Upper lobe of left lung (tissue), 4 donors: ENCODE data around the gene AP1G1.

Experiments used
- POLR2A ChIP-seq, 4 donors: fragments of 450-650 bp; IDR thresholded peaks; one replicate each; pipeline ENCODE4 v1.5.1; 2016 to 2017; ENCODE audit warnings: antibody characterized with exemption in 4 of 4, mild to moderate bottlenecking in 2 of 4
- POLR2AphosphoS5 ChIP-seq, 2 donors: sonication (generic); formaldehyde crosslinking; IDR thresholded peaks; one replicate each; pipeline ENCODE4 v1.5.1; 2017; ENCODE audit warnings: antibody characterized with exemption in 2 of 2
- TF ChIP-seq, protein P1 (sequence below), 6 experiments: fragments of 450-650 bp in 4 of 6; fragments of 200-600 bp in 2 of 6; sonication (generic) in 2 of 6; IDR thresholded peaks; one replicate each; pipeline ENCODE4 v1.5.1; 2016 to 2019; ENCODE audit warnings: antibody characterized with exemption in 6 of 6

DNA sequence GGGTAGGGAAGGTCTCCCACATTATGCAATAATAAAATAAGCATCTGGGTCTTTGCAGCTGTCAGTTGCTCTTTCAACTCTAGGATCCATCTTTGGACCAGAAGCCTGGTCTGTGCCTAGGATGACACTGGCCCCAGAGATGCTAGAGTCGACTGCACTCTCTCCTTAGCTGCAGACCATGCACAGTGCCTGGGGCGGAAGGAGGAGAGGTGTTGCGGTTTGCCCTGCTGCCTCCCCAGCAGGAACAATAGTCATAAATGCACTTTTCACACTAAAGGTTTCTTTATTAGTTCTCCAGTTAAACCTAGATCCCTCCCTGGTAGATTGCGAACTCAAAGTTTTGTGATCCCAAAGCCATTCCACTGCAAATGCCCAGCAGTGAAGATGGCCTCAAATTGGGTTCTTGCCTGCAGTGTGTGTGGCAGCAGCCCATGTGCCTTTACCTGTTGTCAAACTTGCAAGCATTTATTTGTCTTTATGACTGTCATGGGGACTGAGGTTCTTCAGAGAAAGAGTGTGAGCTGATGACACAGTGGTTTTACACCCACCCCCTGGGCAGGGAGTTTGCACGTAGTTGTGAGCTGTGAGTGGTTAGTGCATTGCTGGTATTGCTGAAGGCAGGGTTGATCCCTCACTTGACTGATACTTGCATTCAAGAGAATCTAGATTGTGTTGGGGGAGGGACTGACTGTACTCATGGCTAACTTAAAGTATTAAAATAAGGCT lies 47.5 kb upstream of the AP1G1 start:
- TF ChIP-seq, protein P1, sequence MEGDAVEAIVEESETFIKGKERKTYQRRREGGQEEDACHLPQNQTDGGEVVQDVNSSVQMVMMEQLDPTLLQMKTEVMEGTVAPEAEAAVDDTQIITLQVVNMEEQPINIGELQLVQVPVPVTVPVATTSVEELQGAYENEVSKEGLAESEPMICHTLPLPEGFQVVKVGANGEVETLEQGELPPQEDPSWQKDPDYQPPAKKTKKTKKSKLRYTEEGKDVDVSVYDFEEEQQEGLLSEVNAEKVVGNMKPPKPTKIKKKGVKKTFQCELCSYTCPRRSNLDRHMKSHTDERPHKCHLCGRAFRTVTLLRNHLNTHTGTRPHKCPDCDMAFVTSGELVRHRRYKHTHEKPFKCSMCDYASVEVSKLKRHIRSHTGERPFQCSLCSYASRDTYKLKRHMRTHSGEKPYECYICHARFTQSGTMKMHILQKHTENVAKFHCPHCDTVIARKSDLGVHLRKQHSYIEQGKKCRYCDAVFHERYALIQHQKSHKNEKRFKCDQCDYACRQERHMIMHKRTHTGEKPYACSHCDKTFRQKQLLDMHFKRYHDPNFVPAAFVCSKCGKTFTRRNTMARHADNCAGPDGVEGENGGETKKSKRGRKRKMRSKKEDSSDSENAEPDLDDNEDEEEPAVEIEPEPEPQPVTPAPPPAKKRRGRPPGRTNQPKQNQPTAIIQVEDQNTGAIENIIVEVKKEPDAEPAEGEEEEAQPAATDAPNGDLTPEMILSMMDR (IDR thresholded peaks at IDR 0.05), result no peak
- TF ChIP-seq POLR2AphosphoS5 (IDR thresholded peaks at IDR 0.05) (no peak), POLR2A (IDR thresholded peaks at IDR 0.05) (no peak)
